ENCODE data around the gene VTI1A.

VTI1A gene

DNA sequence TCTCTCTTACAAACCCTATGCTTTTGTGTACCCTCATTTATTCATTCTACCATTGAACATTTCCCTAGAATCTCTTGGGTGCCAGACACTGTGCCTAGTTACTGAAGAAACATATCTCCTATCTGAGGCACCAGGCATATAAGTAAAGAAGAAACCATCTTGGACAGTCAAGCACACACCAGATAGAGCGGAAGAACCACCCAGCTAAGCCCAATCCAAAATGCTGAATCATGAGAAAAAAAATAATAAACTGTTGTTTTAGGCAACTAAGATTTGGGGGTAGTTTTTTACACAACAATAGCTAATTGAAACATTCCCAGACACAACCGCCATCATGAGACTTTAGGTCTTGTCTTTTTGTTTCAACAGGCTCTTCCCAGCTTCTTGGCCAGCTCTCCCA is 400.8 kb downstream of the VTI1A start:
- in situ Hi-C loops (cut with MboI; ENCODE audit: low pct_unique_long_range_greater_than_20kb, low sequenced_read_pairs, unreplicated experiment) = no loop called here
- no peak for DNase-seq (ENCODE audit: low spot score)
- TF ChIP-seq, protein P1, sequence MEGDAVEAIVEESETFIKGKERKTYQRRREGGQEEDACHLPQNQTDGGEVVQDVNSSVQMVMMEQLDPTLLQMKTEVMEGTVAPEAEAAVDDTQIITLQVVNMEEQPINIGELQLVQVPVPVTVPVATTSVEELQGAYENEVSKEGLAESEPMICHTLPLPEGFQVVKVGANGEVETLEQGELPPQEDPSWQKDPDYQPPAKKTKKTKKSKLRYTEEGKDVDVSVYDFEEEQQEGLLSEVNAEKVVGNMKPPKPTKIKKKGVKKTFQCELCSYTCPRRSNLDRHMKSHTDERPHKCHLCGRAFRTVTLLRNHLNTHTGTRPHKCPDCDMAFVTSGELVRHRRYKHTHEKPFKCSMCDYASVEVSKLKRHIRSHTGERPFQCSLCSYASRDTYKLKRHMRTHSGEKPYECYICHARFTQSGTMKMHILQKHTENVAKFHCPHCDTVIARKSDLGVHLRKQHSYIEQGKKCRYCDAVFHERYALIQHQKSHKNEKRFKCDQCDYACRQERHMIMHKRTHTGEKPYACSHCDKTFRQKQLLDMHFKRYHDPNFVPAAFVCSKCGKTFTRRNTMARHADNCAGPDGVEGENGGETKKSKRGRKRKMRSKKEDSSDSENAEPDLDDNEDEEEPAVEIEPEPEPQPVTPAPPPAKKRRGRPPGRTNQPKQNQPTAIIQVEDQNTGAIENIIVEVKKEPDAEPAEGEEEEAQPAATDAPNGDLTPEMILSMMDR (IDR thresholded peaks at IDR 0.05; ENCODE audit: extremely low read depth, insufficient read depth, missing control alignments) = no peak

- TF ChIP-seq, protein P1 (IDR thresholded peaks at IDR 0.05; ENCODE audit: extremely low read depth, insufficient read depth, missing control alignments) = no peak
- in situ Hi-C loops (cut with MboI; ENCODE audit: low pct_unique_long_range_greater_than_20kb, low sequenced_read_pairs, unreplicated experiment) = no loop called here
- no peak for DNase-seq (ENCODE audit: low spot score)
These were observed 401.2 kb downstream of the VTI1A start for GRCh38 chr10:112848228-112848627.

DNA sequence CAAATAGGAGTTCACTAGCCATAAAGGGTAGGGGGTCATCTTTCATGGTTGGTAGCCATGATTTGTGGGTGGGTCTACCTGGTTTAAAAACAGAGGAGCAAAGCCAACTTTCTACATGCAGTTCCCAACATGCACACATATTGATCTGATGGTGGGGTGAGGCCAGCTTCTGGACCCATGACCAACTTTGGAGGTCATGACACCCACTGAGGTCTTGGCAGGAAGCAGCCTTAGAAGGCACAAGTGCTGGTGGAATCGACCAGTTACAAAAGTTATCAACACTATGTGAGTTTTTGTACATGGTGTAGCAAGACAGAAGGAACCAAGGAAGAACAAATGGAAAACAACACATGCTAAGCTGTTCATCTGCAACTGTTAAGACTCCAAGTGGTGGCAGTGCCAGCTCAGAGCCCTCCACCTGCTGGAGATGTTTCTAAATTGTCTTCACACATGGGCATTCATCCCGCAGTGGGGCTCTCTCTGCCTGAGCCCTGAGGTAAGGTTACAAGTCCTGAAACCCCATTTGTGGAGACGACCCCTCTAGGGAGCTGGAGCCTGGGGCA is 401.9 kb downstream of the VTI1A start:
- DNase-seq (ENCODE audit: low spot score) = no peak
- in situ Hi-C loops (cut with MboI; ENCODE audit: low pct_unique_long_range_greater_than_20kb, low sequenced_read_pairs, unreplicated experiment) = no loop called here
- TF ChIP-seq, protein P1 (IDR thresholded peaks at IDR 0.05; ENCODE audit: extremely low read depth, insufficient read depth, missing control alignments) = no peak

DNA sequence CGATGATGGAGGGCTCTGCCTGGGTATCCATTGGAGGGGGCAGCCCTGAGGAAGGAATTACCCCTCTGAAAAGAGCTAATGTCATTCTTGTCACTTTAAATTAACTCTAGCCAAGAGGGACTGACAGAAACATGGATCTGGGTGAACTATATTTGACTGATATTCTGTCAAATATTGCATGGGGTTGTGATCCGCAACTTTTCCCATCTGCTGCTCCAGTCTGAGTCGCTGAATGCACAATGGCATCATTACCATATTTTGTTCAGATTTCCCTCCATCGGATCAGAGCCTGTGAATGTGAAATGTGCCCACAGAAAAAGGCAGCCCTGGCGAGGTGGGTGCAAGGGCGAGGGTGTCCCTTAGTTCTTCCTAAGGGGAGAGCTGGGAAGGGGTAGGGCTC is 402.5 kb downstream of the VTI1A start:
- in situ Hi-C loops (cut with MboI; ENCODE audit: low pct_unique_long_range_greater_than_20kb, low sequenced_read_pairs, unreplicated experiment) = no loop called here
- TF ChIP-seq, protein P1 (IDR thresholded peaks at IDR 0.05; ENCODE audit: extremely low read depth, insufficient read depth, missing control alignments) = no peak
- DNase-seq (ENCODE audit: low spot score) = no peak

- TF ChIP-seq, protein P1 (IDR thresholded peaks at IDR 0.05; ENCODE audit: extremely low read depth, insufficient read depth, missing control alignments) = no peak
- DNase-seq (ENCODE audit: low spot score) = no peak
- in situ Hi-C loops (cut with MboI; ENCODE audit: low pct_unique_long_range_greater_than_20kb, low sequenced_read_pairs, unreplicated experiment) = no loop called here
These were observed 404.2 kb downstream of the VTI1A start for GRCh38 chr10:112851181-112851580.

DNA sequence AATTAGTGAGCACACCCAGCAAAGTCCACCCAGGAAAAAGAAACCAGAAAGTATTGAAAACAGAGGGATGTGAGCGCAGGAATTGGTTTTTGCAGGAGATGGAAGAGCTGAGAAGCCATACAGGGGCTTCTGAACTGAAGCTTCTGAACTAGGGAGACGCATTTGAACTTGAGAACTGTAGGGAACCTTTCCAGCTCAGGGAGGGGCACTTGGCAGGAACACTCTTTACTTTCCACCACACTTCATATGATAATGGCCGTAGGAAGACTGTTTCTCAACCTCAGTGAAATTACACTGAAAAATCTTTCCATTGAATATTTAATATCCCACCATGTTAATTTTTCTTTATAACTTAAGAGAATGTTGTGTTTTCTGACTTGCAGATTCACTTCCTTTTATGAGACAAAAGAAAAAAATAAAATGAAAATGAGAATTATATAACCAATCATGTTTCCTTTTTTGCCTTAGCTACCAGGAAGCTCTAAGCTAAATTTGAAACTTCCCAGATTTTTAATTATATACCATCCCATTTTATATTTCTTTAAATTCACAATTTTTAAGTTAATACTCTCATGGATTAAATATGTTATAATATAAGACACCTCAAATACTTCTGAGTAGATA is 404.7 kb downstream of the VTI1A start:
- DNase-seq (ENCODE audit: low spot score) = no peak
- in situ Hi-C loops (cut with MboI; ENCODE audit: low pct_unique_long_range_greater_than_20kb, low sequenced_read_pairs, unreplicated experiment) = no loop called here
- TF ChIP-seq, protein P1 (IDR thresholded peaks at IDR 0.05; ENCODE audit: extremely low read depth, insufficient read depth, missing control alignments) = no peak
